ENCODE results near the gene SAE1. TPM values are rescaled to one million over a fixed set of nuclear protein-coding genes. Genes with fewer than 3 reads are reported as not detected.
A peak's percentile ranks its signal among the peaks of the same experiment; 100 is the strongest.

Gene SAE1
- total RNA-seq, 1 donor from 2014 or later, result 57.4 TPM

DNA sequence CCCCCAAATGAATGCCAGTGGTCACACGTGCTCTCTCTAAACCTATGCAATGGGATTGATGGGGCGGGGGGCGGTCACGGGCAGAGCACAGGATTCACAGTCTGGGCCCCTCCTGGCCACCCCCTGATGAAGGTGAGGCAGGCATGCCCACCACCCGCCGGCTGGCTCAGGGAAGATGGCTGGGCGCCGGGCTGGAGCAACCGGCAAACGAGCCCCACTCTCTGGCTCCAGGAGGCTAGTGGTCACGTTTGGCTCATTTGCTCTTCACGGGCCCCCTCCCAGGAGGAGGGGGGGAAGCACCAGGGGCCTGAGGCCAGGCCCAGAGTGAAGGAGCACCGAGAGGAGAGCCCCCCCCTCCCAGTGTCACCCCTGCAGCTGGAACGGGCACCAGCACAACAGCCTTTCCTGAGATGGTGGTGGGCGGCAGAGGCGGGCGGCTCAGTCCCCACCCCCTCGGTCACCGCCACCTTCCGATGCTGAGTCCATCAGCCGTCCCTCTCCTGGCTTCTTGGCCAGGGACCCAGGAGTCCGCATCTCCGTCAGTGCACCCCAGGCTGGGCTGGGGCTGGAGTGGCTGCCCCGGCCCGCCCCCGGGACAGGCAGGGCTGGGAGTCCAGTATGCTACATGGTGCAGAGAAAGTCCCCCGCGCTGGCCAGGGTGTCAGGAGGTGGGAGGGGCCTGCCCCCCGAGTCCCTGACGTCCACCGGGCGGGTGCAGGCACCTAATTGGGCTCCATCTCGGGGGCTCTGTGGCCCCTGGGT, 90.6 kb downstream of the SAE1 start:
- no peak for DNase-seq (ENCODE audit: low spot score)

DNA sequence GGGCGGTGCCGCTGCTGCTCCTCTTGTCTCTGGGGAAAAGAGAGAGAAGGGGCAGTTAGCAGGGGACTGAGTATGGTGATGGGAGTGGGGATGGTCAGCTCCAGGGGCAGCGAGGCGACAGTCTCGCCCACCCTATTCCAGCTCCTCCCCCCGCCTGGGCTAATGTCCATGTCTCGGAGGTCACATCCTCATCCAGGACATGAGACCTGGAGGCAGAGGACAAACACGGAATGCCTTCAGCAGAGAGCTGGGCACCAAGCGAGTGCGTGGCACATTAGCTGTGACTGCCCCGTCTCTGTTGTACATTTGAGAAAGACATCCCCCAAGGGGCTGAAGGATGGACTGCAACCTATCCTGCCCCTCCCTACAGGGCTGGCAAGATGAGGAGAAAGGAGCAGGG, 91.3 kb downstream of the SAE1 start:
- no peak for DNase-seq (ENCODE audit: low spot score)

DNA sequence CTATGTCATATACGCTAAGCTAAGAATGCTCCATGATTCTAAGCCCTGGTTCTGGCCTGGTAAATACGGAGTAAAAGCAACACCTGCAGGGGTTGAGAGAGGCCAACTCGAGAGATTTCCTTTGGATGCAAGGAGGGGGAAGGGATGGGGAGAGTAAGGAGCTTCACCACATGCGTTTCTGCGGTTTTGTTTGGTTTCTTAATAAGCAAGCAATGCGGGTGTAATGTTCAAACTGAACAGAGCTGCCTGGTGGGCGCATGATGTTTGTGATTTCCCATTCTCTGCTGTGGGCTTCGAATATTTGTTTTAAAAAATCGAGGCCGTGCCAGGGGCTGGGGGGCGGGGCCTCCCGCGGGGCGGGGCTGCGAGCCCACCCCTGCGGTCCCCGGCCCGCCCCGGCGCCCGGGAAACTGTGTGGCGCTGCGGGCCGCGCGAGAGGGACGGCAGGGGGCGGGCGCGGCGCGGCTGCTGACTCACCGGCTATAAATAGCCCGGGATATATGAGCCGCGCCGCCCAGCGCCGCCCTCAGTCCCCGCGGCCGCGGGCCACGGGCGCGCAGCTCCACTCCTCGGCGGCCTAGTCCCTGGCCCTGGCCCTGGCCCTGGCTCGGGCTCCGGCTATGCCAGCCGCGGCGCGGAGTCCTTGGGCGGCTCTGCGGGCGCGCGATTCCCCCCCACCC, 95.3 kb downstream of the SAE1 start:
- peak; percentile 90 for DNase-seq (ENCODE audit: low spot score)

DNA sequence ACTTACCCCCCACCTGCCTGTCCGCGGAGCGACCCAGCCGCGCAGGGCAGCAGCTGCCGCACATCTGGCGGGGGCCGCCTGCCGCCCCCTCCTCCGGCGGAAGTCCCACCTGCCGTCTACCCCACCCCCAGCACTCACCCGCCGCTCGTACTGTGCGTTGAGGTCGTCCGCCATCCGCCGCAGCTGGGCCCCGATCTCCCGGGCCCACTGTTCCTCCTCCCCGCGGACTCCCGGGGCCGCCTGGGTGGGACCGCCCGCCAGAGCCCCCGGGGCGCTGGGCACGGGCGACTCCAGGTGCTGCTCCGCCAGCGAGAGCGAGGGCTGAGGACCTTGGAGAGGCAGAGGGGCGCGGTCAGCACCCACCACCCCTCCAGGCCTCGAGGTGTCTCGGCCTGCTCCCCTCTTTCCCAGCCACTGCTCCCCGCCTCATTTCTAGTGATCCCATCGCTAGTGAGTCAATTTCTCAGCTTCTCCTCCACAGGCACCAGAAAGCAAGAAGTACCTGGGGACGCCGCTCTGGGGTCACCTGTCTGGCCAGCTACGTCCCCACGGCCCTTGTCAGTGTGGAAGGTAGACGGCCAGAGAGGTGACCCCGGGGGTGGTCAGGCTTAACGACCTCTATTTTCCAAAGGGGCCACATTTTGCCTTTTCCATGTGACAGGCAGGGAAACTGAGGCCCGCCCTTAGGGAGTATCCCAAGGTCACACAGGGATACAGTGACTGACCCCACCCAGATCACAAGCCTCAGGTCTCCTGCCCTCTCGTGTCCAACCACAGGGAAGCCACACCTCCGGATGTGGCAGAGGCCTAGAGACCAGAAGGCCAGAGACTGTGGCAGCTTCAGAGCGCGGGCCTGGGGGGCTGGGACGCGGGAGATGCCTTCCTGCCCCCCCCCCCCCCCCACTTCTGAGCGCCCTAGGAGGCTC, 96.1 kb downstream of the SAE1 start:
- DNase-seq (ENCODE audit: low spot score), result peak; percentile 81

DNA sequence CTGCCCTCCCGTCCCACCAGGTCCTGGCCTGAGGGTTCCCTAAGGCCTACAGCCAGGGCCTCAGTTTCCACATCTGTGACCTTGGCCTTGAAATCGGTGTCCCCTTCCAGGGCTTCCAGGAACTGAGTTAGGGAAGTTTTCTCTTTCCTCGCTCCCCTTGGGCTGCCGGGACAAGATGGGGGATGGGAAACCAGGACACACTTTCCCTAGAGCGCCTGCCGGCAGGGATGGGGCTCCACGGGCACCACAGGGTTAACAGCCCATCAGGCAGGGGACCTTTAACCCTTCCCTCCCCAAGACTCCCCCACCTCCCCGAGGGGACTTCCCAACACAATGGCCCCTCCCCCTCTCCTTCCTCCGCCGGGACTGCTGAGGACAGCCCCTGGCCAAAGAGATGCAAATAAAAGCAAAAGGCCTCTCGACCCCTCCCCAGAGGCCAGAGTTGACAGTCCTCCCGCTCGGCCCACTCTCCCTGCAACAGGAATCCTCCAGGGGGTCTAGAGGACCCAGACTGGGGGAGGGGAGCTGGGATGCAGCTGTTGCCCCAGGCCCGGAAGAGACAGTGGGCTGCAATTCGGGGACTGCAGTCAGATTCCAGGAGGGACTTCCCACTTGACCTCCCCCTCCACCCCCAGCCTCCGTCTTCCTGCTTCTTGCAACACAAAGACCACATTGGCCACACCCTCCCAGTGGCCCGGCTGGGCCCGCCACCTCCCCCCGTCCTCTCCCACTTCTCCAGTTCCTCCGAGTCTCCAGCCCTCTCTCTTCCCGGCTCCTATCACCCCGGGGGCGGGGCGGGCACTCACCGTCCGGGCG, 96.9 kb downstream of the SAE1 start:
- DNase-seq (ENCODE audit: low spot score), result peak; percentile 80

DNA sequence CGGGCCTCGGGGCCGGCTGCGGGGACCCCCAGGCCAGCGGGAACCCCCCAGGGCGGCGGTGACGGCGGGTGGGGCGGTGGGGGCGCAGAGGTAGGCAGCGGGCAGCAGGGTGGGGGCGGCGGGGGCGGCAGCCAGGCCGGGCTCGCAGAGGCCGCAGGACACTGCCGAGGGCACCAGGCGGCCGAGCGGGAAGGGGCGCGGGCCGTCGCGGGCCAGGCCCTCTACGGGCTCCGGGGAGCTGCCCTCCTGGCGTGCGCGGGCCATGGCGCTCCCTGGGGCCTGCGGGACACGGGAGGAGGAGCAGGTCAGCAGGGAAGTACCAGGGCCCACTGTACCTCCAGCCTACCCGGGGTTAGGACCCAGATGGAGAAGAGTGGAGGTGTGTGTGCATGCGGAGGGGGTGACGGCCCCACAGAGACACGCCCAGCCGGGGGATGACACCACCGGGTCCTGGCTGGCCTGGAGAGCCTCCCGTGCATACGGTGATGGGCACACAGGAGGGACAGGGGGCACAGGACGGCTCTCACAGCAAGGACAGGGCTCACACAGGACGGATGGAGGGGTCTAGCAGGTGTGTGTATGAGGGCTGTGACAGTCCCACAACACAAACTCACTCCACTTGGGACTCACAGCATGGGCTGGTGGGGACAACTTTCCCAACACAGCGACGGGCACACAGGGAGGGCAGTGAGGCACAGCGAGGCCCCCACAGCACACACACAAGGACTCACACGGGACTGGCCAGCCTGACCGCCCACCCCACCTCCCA, 97.7 kb downstream of the SAE1 start:
- no peak for DNase-seq (ENCODE audit: low spot score)

DNA sequence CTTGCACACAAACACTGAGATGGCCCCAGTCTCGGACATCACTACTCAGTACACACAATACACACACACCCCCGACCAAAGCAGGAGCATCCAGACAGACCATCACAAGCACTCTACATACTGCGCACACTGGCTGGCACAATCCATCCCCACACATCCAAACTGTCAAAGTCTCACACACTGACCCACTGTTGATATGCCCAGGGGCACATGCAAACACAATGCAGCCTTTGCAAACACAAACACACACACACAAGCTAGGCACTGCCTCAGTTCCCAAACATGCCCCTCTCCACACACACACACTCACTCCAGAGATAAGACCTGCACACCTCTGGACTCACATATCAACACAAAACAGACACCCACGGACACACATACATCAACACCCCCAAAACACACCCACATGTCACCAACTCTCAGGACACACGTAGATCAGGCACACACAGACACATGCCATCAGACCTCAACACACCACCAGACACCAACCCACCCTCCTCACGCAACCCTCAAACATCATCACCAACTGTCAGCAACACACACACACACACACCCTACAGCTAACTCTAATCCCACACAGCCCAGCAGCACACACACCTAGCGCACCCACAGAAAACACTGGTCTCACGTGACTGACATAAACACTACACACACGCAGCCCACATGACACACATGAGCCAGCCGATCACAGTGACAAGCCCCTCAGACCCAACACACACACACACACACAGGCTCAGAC, 98.5 kb downstream of the SAE1 start:
- DNase-seq (ENCODE audit: low spot score), result no peak

DNA sequence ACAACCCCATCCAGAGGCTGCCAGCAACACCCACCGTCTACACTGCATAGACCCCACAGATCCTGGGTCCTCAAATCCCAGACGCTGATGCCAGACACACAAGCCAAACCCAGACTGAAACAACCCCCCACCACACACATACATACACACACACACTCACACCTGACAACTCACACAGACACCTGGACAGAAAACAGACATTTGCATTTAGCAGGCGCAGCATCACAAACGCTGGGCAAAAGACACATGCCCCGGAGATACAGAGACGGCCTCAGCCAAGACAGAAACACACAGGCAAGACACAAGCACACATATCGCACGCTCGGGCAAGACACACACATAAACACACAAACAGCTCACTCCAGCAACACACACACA, 99.0 kb downstream of the SAE1 start:
- DNase-seq (ENCODE audit: low spot score), result no peak

DNA sequence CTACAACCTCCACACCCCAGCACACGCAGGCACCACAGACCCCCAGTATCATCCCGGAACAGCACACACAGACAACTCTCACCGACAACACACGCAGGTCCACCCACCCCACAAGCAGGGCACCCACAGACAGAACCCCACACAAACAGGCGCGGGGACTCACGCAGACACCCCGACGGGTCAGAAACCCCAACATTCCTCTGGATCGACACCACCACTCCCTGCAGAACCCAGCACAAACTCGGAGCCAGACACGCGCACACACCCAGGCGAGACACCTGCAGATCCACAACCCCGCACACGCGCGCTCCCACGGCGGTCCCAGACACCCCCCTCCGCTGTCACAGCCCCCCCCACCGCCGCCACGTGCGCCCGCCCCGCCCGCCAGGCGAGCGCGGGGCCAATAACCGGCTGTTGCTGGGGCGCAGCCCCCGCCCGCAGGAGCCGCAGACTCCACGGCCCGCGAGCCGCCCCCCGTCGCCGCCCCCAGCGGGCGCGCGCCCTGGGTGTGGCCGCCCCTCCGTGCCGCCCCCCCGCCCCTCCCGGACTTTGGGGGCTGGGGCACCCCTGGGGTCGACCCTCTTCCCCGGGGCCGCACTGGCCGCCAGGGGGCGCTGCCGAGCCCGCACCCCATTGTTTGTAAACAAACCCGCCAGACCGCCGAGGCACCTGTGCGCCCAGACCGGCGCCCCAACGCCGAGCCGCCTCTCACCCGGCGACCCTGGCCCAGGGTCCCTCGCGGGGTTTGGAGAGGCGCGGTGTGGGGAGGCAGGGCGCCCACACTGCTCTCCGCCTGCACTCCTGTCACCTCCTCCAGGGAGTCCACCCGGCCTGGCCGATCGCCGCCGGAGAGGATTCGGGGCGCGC, 99.7 kb downstream of the SAE1 start:
- peak; percentile 62 for DNase-seq (ENCODE audit: low spot score)

DNA sequence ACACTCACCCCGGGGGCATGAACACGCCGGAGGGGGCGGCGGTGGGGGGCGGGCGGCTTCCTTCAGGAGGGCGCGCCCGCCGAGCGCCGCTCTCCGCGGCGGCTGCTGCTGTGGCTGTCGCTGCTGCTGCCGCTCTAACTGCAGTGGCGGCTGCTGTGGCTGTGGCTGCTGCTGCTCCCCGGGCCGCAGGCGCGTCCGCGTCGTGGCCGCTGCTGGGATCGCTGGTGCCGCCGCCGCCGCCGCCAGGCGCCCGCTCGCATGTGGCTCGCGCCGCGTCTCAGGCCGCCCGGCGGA, 100.2 kb downstream of the SAE1 start, which contains the start of gene BBC3:
BBC3 (minus strand) TSS at position 279 of the 294 bp plus-strand sequence. CDS start 2,768 bp downstream, outside the sequence.
- no peak for DNase-seq (ENCODE audit: low spot score)

DNA sequence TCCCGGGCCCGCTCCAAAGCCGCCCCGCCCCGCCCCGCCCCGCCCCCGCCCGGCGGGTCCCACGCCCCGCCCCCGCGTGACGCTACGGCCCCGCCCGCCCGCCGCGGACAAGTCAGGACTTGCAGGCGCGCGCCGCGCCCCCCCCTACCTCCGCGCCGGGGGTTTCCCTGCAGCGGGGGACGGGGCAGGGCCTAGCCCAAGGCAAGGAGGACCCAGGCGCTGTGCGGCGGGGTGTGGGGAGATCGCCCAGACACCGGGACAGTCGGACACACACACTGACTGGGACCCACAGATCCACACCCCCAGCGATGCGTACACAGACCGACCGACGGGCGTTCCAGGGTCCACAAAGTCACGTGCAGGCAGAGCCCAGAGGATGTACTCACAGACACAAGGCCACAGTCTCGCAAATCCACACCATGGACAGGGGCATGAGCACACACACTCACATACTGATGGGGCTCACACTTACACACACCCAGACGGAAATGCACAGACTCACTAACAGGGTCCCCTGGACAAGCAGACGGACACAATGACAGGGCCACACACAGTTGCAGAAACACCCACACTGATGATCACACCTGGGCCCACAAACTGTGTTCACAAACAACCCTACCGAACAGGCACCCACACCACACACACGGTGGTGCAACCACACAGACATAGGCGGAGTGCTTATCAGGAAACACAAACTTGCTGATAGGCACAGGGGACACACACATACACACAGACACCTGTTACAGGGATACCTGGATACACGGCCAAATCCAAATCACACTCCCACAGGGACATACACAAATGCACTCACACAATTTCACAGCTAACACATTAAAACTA, 100.8 kb downstream of the SAE1 start:
- peak; percentile 89 for DNase-seq (ENCODE audit: low spot score)

DNA sequence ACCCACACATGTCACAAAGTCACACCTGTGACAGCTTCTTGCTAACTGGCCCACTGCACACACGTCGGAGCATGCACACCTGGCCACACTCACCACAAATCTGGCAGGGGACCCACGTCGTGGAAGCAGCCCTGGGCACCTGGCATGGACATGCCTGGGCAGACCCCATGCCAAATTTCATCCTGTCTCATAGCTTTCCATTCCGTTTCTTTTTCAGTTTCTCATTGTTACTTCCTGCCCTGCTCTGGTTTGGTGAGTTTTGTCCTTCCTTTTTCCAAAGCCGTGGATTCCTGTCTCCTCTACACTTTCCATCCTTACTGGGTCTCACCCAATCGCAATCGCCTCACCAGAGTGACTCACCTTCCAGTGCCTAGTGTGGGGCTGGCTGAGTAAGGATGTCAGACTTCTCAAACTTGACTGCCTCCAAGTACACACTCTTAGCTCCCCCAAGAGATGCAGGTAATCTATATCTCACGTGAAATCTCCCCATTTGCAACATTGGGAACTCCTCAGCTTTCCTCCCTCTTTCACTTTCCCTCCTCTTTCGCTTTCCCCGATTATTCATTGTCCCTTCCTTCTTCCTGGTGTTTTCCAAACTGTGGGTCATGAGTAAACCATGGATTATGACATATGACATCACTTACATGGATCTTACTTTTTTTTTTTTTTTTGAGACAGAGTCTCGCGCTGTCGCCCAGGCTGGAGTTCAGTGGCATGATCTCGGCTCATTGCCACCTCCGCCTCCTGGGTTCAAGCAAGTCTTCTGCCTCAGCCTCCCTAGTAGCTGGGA, 102.0 kb downstream of the SAE1 start:
- no peak for DNase-seq (ENCODE audit: low spot score)

DNA sequence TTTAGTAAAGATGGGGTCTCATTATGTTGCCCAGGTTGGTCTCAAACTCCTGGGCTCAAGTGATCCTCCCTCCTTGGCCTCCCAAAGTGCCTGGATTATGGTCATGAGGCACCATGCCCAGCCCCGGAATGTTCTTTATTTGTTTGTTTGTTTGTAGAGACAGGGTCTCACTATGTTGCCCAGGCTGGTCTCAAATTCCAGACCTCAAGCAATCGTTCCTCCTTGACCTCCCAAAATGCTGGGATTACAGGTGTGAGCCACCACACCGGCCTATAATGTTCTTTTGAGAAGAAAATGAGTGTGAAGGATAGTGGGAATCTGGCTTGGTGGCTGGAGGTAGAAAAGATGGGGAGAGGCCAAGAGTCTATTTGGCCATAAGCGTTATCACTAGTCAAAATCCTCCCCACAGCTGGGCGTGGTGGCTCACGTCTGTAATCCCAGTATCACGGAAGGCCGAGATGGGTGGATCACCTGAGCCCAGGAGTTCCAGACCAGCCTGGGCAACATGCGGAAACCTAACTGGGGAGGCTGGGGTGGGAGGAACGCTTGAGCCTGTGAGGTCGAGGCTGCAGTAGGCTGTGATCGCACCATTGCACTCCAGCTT, 105.5 kb downstream of the SAE1 start:
- no peak for DNase-seq (ENCODE audit: low spot score)

DNA sequence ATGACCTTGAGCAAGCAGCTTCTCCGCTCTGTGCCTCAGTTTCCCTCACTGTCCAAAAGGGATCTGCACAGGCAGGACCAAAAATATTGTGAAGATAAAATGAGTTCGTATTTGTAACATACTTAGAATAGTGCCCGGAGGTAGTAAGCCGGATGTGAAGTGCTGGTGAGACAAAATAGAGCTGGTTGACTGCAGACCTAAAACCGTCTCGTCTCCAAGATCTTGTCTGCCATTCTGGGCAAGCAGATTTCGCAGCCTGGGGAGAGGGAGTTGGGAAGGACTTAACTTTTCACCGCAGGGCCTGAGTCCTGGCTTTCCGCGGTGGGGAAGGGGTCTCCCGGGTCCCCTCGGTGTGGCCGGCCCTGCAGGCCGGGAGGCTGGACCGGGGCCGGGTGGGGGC, 108.5 kb downstream of the SAE1 start:
- no peak for DNase-seq (ENCODE audit: low spot score)

DNA sequence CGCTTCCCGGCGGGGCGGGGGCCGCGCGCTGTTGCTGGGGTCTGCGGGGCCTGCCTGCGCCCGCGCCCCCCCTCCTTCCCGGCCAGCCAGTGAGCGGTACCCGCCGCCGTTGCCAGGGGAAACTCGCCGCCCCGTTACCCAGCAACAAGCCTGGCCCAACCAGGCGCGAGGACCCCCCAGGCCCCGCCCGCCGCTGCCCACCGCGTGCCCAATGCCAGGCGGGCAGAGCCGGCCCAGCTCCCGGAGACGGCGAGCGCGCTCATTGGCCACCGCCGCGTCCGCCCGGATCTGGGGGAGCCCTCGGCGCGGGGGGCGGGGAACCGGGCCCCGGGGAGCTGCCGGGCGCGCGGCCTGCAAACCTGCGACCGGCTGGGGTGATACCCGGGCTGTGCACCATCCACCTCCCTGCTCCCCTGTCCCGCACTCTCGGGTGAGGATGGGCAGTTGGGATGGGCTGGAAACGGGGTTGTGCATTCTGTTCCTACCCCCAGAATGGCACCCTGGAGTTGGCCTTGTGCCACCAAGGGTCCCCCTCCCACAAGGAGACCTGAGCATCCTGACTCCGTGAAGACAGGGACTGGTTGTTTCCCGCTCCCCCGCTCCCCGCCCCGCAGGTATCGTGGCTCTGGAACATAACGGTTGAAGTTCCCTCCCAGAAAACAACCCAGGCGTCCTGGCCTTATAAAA, 109.1 kb downstream of the SAE1 start:
- no peak for DNase-seq (ENCODE audit: low spot score)

DNA sequence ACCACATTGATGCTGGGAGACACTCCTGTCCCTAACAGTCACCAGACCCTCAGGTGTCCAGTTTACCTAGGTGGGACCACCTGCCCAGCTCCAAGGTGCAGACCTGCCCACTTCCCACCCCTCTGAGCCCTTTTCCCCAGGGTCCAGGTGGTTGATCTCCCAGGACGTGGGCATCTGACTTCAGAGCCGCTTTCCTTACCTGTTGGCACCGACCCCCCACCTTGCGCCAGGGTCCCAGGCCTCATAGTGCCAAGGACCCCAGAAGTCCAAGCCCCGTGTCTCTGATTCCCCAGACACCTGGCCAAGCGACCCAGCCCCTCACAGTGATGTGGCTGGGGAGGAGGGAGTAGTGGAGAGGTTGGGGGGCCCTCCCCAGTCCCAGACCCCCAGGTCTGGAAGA, 109.9 kb downstream of the SAE1 start:
- no peak for DNase-seq (ENCODE audit: low spot score)
